NT2/D1 (cell line): ENCODE results near the gene GPR4.
"Not testable (repeated sequence)": the region's sequence is repeated elsewhere in the genome, so short reads cannot be mapped to it uniquely, and the experiment has no call there.

Experiments
- DNase-seq: peaks from one replicate; pipeline ENCODE4 v3.0.0-alpha.2; 2011; ENCODE audit warnings: low read depth, low spot score
- H3K27me3 ChIP-seq: 2 replicates; pipeline ENCODE4 v1.6.0; 2011; ENCODE audit warnings: mild to moderate bottlenecking; ENCODE audit not compliant: insufficient read length, insufficient read depth
- H3K36me3 ChIP-seq: 2 replicates; pipeline ENCODE4 v1.6.1; 2011; ENCODE audit warnings: mild to moderate bottlenecking, low read length, mixed read lengths; ENCODE audit not compliant: insufficient read depth, insufficient read length
- H3K4me1 ChIP-seq: 2 replicates; pipeline ENCODE4 v1.5.1; 2011; ENCODE audit not compliant: insufficient read depth, insufficient read length
- H3K4me3 ChIP-seq: 2 replicates; pipeline ENCODE4 v1.5.1; 2011; ENCODE audit warnings: low read depth; ENCODE audit not compliant: insufficient read length
- H3K9ac ChIP-seq: 2 replicates; pipeline ENCODE4 v1.6.0; 2011; ENCODE audit warnings: low read depth; ENCODE audit not compliant: insufficient read length
- H3K9me3 ChIP-seq: 2 replicates; pipeline ENCODE4 v1.5.1; 2011; ENCODE audit warnings: mild to moderate bottlenecking, low read length; ENCODE audit not compliant: insufficient read depth
- SUZ12 ChIP-seq: IDR thresholded peaks from 2 replicates; pipeline ENCODE4 v1.6.1; 2011; ENCODE audit not compliant: insufficient read length, insufficient read depth; ENCODE audit errors: extremely low read depth
- YY1 ChIP-seq: IDR thresholded peaks from 2 replicates; pipeline ENCODE4 v1.6.1; 2011; ENCODE audit not compliant: insufficient read length, insufficient read depth
- ZNF274 ChIP-seq: IDR thresholded peaks from 2 replicates; pipeline ENCODE4 v1.6.1; 2011; ENCODE audit warnings: mild to moderate bottlenecking, low read depth, low read length

The GPR4 gene

GRCh38 chr19:45636275-45636674 is 34.3 kb upstream of the GPR4 start:
- H3K9me3 ChIP-seq, result no peaks in the 10 kb centered on the region
- H3K9ac ChIP-seq, result no peak overlapping the region
- H3K4me3 ChIP-seq, result no peak overlapping the region
- DNase-seq, result no peak
- H3K4me1 ChIP-seq, result peaks cover 5% of the 10 kb centered on the region
- H3K36me3 ChIP-seq, result no peaks in the 10 kb centered on the region
- TF ChIP-seq YY1, result no peak
- no peak for TF ChIP-seq SUZ12
- no peak for TF ChIP-seq ZNF274
- H3K27me3 ChIP-seq, result no peaks in the 10 kb centered on the region

DNA sequence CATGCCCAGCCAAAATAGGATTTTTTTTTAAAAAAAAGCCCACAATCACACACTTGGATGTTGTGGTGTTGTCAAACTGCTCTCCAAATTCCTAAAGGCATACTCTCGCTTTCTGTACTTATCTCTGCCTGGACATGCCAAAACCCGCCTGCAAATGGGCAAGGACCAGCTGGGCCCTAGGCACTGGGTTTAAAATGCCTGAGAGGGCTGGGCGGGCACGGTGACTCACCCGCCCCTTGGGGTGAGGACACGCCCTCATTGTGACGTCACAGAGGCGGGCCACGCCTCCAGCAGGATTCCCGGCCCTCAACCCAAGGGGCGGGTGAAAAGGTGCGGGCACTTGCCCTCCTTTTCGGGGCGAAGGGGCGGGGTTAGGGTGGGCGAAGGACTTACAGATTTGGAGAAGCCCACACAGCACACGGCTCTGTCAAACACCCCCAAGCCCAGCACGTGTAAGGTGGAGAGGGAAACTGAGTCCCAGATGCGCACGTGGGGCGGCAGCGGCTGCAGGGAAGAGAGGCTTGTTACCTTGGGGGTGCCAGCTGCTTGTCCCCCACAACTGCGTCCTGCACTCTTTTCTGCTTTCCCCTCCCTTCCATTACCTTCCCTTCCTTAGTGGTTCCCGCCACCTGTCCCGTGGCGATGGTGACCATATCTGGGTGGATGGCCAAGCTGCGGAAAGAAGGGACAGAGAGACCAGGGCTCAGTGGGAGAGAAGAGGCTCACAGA is 30.6 kb upstream of the GPR4 start:
- Histone ChIP-seq H3K4me1 (peaks cover 8% of the 10 kb centered on the region), H3K4me3 (no peak overlapping the region), H3K9me3 (no peaks in the 10 kb centered on the region), H3K27me3 (no peaks in the 10 kb centered on the region), H3K36me3 (peaks cover 9% of the 10 kb centered on the region), H3K9ac (peak overlapping the region; percentile 66)
- no peak for DNase-seq
- TF ChIP-seq ZNF274 (no peak), YY1 (no peak), SUZ12 (no peak)

- Histone ChIP-seq H3K9me3 (no peaks in the 10 kb centered on the region), H3K4me3 (no peak overlapping the region), H3K9ac (no peak overlapping the region), H3K27me3 (no peaks in the 10 kb centered on the region), H3K36me3 (peaks cover 12% of the 10 kb centered on the region), H3K4me1 (peaks cover 8% of the 10 kb centered on the region)
- DNase-seq, result no peak
- TF ChIP-seq SUZ12 (no peak), YY1 (no peak), ZNF274 (no peak)
Measured at GRCh38 chr19:45630463-45630862, 28.5 kb upstream of the GPR4 start.

DNA sequence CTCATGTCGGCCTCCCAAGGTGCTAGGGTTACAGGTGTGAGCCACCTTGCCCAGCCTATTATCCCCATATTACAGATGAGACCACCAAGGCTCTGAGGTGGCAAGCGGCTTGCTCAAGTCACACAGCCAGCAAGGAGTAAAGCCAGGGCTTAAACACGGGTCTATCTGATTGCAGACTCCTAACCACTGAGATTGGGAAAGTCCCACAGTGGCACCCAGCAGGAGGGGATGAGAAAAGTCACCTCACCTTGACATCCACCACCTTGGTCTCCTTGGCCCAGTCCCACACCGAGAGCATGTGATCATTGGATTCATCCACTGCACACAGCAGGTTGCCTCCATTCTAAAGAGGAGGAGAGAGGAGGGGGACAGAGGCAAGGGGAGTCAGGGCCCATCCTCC is 27.7 kb upstream of the GPR4 start:
- Histone ChIP-seq H3K9me3 (no peaks in the 10 kb centered on the region), H3K4me3 (no peak overlapping the region), H3K27me3 (no peaks in the 10 kb centered on the region), H3K9ac (no peak overlapping the region), H3K36me3 (peaks cover 15% of the 10 kb centered on the region), H3K4me1 (peaks cover 8% of the 10 kb centered on the region)
- TF ChIP-seq ZNF274, result no peak
- TF ChIP-seq SUZ12, result no peak
- TF ChIP-seq YY1, result no peak
- DNase-seq, result no peak

DNA sequence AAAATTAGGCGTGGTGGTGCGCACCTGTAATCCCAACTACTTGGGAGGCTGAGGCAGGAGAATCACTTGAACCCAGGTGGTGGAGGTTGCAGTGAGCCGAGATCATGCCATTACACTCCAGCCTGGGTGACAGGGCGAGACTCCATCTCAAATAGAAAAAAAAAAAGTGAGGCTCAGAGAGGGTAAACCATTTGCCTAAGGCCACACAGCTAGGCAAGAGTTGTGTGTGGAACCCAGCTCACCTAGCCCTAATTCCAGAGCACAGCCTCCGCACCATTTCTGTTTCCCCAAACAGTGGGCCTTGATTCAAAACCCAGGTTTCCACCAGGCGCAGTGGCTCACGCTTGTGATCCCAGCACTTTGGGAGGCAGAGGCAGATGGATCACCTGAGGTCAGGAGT is 26.2 kb upstream of the GPR4 start:
- not testable (repeated sequence) for H3K4me1 ChIP-seq, H3K9me3 ChIP-seq, H3K9ac ChIP-seq, DNase-seq, H3K27me3 ChIP-seq, H3K4me3 ChIP-seq
- peaks cover 22% of the 10 kb centered on the region for H3K36me3 ChIP-seq

DNA sequence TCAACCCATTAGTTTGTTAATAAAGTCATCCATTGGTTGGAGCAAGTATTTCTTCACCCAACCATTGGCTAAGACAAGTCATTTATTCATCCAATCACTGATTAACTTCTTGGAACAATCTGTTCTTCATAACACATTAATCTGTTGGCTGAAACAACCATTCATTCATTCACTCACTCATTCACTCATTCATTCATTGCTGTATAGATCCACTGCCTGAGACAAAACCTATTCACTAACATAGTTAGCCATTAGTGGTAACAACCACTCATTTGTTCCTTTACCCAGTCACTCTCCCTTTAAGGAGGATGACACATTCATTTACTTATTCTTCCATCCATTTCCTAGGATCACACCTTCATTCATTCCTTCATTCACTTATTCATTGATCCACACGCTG is 22.0 kb upstream of the GPR4 start:
- TF ChIP-seq ZNF274 (no peak), YY1 (no peak), SUZ12 (no peak)
- Histone ChIP-seq H3K9ac (no peak overlapping the region), H3K4me3 (no peak overlapping the region), H3K9me3 (no peaks in the 10 kb centered on the region), H3K36me3 (peaks cover 35% of the 10 kb centered on the region), H3K27me3 (no peaks in the 10 kb centered on the region), H3K4me1 (peaks cover 6% of the 10 kb centered on the region)
- DNase-seq, result no peak

DNA sequence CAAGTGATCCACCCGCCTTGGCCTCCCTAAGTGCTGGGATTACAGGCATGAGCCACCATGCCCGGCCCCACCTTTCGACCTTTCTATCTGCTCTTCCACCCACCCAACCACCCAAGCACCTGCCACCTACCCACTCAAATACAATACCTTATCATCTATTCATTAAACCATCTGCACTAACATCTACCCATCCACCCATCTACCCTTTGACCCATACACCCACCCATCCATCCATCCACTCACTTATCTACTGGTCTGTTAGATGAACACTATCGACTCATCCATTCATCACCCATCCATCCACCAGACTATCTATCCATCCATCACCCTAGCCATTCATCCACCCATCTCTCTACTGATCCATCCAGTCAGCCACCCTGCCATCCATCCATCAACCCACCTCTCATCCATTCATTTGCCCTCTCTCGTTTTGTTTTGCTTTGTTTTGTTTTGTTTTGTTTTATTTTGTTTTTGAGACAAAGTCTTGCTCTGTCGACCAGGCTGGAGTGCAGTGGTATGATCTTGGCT is 20.0 kb upstream of the GPR4 start:
- Histone ChIP-seq H3K36me3 (peaks cover 36% of the 10 kb centered on the region), H3K9ac (no peak overlapping the region), H3K27me3 (no peaks in the 10 kb centered on the region), H3K4me3 (no peak overlapping the region), H3K4me1 (peaks cover 6% of the 10 kb centered on the region), H3K9me3 (no peaks in the 10 kb centered on the region)
- DNase-seq, result no peak
- TF ChIP-seq ZNF274 (no peak), SUZ12 (no peak), YY1 (no peak)

GRCh38 chr19:45621389-45621788 is 19.4 kb upstream of the GPR4 start:
- H3K9ac ChIP-seq, result no peak overlapping the region
- no peak overlapping the region for H3K4me3 ChIP-seq
- H3K9me3 ChIP-seq, result no peaks in the 10 kb centered on the region
- H3K4me1 ChIP-seq, result peaks cover 6% of the 10 kb centered on the region
- peaks cover 36% of the 10 kb centered on the region for H3K36me3 ChIP-seq
- DNase-seq, result no peak
- no peaks in the 10 kb centered on the region for H3K27me3 ChIP-seq
- no peak for TF ChIP-seq ZNF274
- TF ChIP-seq YY1, result no peak
- no peak for TF ChIP-seq SUZ12
